GM06990 (cell line): ENCODE results near the gene MACROH2A1.

Experiments used
- DNase-seq: peaks from one replicate; pipeline ENCODE4 v3.0.0-alpha.2; 2011; ENCODE audit not compliant: insufficient read length; ENCODE audit errors: extremely low read depth
- H3K27me3 ChIP-seq: replicated peaks from 2 replicates; pipeline ENCODE4 v1.6.0; 2011; ENCODE audit warnings: low read length; ENCODE audit not compliant: control insufficient read depth, insufficient read depth
- H3K36me3 ChIP-seq: 2 replicates; pipeline ENCODE4 v1.5.1; 2011; ENCODE audit warnings: low read length; ENCODE audit not compliant: control insufficient read depth, insufficient read depth
- H3K4me3 ChIP-seq: replicated peaks from 2 replicates; pipeline ENCODE4 v1.5.1; 2011; ENCODE audit warnings: low read depth, mild to moderate bottlenecking, control low read depth, low read length
- CTCF ChIP-seq: IDR thresholded peaks from 2 replicates; pipeline ENCODE4 v1.5.1; 2011; ENCODE audit warnings: low read length, control low read depth, mild to moderate bottlenecking, inconsistent platforms; ENCODE audit not compliant: insufficient read depth, poor library complexity, severe bottlenecking

Gene MACROH2A1

GRCh38 chr5:135312255-135312935 lies 86.6 kb downstream of the MACROH2A1 start:
- no peak for TF ChIP-seq CTCF
- H3K27me3 ChIP-seq, result no peaks in the 10 kb centered on the region; the same call in none of the 2 replicates
- no peak for DNase-seq
- no peak overlapping the region for H3K4me3 ChIP-seq
- no peaks in the 10 kb centered on the region for H3K36me3 ChIP-seq

GRCh38 chr5:135310328-135310989 lies 88.6 kb downstream of the MACROH2A1 start:
- Histone ChIP-seq H3K27me3 (no peaks in the 10 kb centered on the region; the same call in none of the 2 replicates), H3K4me3 (no peak overlapping the region), H3K36me3 (no peaks in the 10 kb centered on the region)
- TF ChIP-seq CTCF, result no peak
- no peak for DNase-seq

GRCh38 chr5:135309391-135310327 lies 89.4 kb downstream of the MACROH2A1 start:
- TF ChIP-seq CTCF, result no peak
- Histone ChIP-seq H3K36me3 (no peaks in the 10 kb centered on the region), H3K27me3 (no peaks in the 10 kb centered on the region; the same call in none of the 2 replicates), H3K4me3 (no peak overlapping the region)
- DNase-seq, result no peak

GRCh38 chr5:135308752-135309151 lies 90.3 kb downstream of the MACROH2A1 start:
- DNase-seq, result no peak
- Histone ChIP-seq H3K4me3 (no peak overlapping the region), H3K27me3 (no peaks in the 10 kb centered on the region; the same call in none of the 2 replicates), H3K36me3 (no peaks in the 10 kb centered on the region)
- TF ChIP-seq CTCF, result no peak

- no peak for DNase-seq
Measured at GRCh38 chr5:135308245-135308644, 90.8 kb downstream of the MACROH2A1 start.

More at GRCh38 chr5:135308245-135308644, 90.8 kb downstream of the MACROH2A1 start:
- no peak for TF ChIP-seq CTCF
- Histone ChIP-seq H3K4me3 (no peak overlapping the region), H3K27me3 (no peaks in the 10 kb centered on the region; the same call in none of the 2 replicates), H3K36me3 (no peaks in the 10 kb centered on the region)
